CD4-positive, alpha-beta T cell treated with Interleukin-10 for 1 hour (primary cell): ENCODE measurements around the gene CADM1.
"Not testable (repeated sequence)": the region's sequence is repeated elsewhere in the genome, so short reads cannot be mapped to it uniquely, and the experiment has no call there.

Experiments used
- DNase-seq: peaks from one replicate; pipeline ENCODE4 v3.0.0-alpha.2; 2020

CADM1 gene

DNA sequence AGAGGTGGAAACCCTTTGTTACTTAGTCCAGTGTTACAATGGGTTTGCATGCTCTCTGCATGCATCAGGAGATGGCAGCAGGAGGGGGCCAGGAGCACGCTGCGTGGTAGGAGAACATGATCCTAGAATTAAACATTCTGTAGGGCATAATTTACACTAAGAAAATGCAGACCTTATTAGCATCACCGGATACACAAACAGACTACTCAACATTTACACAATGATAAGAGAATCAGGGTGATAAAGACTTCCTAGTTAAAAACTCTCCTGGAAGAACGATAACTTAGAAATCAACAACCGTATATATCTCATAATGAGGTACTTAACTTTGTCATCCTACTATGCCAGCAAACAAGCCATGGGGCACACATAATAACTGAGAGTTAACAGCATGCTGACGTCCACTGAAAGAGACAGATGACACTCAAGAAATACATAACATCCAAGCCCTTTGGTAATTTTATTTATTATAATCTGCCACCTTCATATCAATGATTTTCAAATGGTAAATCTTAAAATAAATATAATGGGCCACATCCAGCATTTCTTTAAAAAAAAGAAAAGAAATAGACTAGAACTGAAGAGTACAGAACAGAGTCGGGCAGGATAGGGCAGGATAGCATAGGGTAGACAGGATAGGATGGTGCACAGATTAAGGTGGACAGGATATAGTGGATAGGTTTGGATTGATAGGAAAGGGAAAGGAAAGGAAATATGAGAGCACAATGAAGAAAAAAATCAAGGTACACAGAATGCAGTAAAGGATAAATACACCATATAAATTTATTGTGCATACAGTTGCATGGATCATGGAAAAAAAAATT lies 27.5 kb downstream of the CADM1 start:
- no peak for DNase-seq

DNA sequence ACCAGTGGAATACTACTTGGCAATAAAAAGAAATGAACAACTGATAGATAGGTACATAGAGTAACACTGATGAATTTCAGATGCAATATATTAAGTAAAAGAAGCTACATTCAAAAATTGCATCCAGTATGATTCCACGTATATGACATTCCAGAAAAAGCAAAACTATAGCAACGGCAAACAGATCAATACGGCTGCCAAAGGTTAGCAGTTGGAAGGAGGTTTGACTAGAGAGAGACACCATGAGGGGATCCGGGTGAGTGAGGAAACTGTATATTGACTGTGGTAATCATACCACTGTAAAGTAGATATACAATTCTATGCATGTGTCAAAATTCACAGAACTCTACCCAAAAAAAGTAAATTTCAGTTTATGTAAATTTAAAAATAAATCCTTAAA lies 28.7 kb downstream of the CADM1 start:
- DNase-seq = no peak

DNA sequence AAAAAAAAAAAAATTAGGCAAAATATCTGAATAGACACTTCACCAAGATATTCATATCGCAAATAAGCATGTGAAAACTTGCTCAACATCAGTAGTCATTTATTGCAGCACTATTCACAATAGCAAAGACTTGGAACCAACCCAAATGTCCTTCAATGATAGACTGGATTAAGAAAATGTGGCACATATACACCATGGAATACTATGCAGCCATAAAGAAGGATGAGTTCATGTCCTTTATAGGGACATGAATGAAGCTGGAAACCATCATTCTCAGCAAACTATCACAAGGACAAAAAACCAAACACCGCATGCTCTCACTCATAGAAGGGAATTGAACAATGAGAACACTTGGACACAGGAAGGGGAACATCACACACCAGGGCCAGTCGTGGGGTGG lies 29.9 kb downstream of the CADM1 start:
- DNase-seq = not testable (repeated sequence)

DNA sequence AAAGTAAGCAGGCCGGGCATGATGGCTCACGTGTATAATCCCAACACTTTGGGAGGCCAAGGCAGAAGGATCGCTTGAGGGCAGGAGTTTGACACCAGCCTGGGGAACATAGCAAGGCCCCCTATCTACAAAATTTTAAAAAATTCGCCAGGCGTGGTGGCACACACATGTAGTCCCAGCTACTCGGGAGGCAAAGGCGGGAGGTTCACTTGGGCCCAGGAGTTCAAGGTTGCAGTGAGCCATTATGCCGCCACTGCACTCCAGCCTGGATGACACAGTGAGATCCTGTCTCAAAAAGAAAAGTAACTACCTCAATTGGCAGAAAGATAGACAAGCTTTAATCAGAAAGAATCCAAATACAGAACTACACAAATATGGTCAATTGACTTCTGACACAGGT lies 31.0 kb downstream of the CADM1 start:
- no peak for DNase-seq

DNA sequence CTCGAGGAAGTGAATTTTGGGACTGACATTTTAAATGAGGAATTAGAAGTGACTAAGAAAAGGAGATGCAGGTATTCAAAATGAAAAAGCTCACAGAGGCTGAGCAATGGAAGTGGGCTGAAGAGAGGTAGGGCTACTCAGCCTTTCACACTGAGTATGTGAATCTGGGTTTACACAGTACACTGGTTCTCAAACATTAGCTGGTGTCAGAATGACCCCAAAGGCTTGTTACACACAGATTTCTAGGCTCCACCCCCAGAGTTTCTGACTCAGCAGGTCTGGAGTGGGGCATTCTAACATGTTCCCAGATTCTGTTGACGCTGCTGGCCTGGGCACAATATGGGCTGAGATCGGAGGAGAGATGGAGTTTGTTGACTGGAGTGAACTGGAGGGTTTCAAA lies 32.8 kb downstream of the CADM1 start:
- no peak for DNase-seq

DNA sequence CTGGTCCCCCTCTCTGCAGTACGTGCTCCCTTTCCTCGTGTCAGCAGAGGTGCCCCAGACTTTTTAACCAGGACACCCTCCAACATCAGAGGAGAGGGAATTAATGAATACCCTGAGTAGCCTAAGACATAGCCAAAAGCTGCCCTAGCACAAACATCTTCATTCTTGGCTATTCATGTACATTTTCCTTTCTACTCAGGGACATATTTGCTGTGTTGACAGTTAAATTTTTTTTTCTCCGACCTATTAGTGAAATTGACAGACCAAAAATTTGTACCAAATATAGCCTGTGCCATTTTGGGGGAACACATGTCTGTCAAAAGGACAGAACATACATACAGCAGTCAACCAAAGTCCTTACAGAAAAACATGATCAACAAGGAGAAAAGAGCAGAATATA lies 33.3 kb downstream of the CADM1 start:
- DNase-seq = no peak

DNA sequence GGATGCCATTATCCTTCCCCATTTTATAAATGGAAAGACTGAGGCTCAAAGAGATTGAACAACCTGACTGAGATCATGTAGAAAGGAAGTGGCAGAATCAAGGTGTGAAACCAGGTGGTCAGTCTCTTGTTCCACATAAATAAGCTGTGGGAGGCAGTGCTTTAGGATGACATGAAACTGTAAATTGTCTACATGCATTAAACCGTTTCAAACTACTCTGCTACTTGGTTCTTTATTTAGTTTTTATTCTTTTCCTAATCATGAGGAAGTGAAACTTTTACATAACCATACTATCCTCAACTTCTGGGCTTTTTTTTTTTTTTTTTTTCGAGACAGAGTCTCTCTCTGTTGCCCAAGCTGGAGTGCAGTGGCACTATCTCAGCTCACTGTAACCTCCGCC lies 34.9 kb downstream of the CADM1 start:
- DNase-seq = no peak

DNA sequence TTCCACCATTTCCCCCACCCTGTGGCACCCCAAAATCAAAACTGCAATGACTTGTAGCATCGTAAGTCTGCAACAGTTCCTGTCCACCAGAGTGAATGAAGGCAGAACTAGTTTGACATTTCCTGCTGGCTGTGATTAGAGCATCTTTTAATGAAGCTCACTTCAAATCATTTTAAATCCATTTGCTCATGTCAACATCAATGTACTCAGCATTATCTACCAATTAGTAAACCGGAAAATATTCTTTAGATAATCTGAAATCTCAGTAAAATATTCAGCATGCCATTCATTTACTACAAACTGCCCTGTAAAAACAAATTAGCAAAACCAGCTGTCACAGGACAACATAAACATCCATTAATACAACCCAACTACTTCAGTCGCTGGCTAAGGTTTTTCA lies 38.1 kb downstream of the CADM1 start:
- no peak for DNase-seq

DNA sequence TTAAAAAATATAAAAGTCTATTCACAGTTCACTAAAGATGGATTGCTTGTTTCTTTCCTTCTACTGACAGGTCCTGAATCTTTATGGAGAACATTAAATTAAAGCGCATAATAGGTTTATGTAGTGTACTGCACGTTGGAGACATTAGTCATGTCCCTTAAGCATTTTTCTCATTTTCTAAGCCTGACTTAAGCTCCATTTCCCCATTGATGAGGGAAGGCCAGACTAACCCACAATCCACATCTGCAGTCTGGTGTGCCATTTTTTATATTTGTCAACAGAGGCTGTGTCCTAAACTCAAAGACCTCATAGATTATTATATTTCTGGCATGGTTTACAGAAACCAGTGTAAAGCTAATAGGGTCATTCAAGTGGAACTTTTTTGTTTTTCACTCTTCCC lies 39.9 kb downstream of the CADM1 start:
- no peak for DNase-seq

DNA sequence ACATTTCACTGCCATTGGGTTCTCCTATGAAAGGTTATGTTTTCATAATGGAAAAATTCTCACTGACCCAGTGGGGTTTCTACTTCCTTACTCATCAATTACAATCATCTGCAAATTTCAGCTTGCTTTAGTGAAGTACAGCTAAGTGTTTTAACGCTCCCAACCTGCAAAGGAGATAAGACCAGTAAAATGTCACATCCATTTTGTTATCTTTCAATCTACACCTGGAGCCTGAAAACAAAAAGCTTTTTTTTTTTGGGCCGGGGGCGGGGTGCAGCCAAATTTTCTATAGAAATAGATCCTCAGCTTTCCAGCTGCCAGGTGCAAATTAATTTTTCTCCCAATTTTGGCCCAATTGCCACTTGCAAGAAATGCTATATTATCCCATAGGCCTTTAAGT lies 40.6 kb downstream of the CADM1 start:
- DNase-seq = no peak

DNA sequence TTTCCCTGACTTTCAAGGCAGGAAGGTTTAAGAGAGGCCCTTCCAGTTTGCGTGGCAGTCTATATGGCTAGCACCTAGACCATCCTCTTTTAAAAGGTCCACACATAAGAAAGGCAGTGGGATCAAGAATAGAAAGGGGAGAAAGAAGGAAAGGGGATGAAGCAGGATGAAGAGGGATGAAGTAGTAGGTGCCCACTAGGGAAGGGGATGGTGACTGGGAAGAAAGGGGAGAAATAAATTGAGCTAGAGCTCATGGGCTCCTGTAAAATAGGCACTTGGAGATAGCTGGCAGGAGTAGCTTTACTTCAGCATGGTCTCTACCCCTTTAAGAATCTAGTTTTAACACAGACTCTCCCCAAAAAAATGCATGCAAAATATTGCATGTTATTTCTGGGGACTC lies 41.5 kb downstream of the CADM1 start:
- DNase-seq = no peak

DNA sequence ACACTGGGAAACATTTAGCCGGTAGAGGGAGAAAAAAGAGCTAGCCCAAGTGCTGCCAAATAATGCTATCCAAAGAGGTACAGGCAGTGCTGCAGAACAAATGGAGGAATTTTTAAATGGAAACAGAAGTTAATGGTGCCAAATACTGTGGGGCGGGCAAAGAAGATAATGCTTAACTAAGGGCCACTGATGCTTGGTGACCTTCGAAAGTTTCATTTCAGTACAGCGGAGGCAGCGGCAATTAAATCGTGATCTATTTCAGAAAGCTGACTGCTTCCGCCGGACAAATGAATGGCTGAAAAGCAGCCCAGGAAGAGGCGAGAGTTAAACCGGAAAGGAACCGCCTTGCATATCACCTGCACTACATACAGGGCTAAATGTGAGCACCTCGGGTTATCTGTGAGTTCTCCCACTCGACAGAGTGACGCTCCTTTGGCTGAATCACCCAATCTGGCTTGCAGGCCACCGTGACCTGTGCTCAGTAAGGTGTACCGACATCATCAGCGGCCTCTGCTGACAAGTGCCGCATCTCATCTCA lies 42.1 kb downstream of the CADM1 start:
- DNase-seq = no peak

DNA sequence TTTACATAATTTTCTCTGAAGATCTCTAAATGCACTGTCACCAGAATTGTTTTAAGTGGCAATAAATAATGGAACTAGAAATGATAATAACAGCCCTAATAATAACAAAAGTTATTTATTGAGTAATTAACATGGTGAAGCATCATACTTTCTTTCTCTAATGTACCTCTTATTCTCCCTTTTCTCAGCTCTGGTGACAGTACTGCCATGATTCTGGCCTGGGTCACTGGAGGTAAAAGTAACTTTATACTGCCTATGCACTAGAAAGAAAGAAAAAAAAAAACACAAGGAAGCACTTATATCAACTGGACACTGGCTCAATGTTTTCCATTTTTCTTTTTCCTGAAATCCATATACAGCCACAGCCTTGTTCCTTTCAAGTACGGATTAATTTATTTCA lies 43.7 kb downstream of the CADM1 start:
- DNase-seq = no peak

DNA sequence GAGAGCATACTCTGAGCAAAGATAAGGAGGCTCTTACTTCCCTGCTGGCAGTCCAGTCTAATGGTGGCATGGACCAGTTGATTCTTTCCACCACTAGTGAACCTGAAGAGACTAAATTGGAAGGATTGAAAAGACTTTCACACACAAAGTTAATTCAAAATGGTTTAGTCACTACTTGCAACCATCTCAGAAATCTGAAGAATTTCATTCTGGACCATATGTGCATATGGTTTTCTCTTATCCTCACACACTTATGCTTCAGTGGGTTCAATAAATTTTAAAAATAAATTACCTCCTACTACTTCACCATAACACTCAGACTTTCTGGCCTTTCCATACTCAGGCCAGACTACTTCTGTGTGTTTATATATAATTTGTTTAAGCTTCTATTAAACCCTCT lies 44.7 kb downstream of the CADM1 start:
- no peak for DNase-seq

DNA sequence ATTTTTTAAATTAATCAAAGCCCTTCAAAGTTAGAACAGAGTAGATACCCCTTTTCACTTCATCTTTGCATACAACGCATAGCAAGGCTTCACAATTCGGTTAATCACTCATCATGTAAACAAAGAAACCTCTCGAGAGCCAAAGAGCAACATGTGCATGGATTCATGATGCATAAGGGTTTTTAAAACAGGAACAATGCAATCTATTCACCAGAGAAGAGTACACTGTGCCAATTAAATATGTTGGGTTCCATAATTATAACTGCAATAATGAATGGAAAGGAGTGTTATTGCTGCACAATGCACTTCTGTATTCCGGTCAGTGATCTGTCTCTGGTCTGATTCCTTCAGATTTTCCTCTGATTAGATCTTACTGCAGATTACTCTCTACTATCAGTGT lies 45.3 kb downstream of the CADM1 start:
- no peak for DNase-seq

DNA sequence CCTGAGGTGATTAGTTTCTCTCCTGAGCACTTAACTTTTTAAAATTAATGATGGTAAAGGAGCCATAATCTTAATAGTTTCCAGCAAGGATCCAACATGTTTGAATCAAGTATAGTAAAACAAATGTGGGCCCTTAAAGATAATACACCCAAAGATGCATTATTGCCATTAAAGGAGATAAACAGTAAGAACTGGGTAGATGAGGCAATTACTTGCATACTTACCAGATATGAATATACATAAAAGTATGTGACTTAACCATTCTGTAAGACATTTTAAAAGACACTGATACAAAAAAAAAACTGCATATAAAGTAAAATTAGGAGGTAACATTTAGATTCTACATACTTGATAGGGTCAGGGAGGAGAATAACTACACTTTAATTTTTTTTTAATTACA lies 48.2 kb downstream of the CADM1 start:
- no peak for DNase-seq

DNA sequence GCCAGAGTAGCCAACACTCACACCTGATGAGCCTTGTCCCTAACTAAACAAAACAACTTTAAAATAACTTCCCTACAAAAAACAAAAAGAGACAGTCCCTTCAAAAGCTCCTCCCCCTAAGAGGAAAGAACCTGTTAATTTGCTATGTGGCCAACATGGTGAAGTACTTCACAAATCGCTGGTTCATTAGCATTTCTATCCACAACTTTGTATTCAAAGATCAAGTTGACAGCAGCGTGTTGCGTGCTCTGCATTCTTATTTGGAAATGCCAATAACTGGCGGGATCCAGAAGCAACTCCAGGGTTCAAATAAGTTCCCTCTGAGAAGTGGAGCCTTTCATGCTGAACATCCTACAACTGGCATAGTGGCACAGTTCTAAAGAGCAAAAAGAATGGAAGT lies 48.6 kb downstream of the CADM1 start:
- no peak for DNase-seq

DNA sequence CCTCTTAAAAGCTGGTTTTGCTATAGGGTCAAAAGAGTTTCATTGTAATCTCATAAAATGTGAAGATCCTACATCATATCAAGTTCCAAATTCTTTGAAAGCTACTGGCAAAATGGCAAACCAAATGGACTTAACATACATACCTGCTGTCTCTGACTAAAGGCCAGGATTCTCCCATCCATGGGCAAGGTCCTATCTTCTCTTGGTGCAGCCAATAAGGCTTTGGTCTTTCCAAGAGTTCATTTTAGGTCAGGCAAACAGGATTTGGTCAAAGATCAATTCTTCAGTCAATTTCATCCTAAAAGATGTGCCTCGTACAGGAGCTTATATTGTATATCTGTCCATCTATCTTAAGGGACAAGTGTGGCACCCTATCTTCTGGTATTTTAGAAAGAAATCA lies 49.7 kb downstream of the CADM1 start:
- no peak for DNase-seq

DNA sequence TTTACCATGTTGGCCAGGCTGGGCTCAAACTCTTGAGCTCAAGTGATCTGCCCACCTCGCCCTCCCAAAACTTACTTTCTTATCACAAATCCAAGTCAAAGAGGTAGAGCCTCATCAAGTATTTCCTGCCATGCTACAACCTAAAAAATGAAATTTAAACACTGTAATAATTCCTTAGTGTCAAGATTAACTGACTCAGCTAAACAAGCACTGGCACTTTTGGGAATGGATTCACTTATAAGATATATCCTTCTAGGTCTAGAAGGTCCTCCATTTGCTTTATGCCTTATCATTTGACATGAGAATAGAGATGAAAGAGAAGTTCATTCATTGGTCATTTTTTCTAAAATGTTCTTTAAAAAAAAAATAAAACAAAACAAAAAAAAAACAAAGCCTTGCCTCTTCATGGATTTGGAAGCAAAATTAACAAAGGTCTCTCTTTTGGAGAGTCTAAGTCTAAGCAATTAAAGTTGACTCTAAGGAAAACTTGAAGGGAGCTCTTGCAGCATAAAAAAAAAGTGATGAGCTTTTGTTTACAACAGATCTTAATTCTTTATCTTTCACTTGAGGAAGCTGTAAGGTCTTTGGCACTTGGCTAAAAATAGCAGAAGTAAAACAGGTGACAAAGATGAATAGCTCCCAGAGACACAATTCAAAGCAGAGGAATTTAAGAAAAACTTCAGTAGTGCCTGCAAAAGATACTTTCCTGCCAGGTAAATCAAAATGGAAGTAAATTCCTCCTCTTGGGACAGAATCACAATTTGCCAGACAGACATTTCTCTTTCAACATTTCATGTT lies 50.3 kb downstream of the CADM1 start:
- no peak for DNase-seq

DNA sequence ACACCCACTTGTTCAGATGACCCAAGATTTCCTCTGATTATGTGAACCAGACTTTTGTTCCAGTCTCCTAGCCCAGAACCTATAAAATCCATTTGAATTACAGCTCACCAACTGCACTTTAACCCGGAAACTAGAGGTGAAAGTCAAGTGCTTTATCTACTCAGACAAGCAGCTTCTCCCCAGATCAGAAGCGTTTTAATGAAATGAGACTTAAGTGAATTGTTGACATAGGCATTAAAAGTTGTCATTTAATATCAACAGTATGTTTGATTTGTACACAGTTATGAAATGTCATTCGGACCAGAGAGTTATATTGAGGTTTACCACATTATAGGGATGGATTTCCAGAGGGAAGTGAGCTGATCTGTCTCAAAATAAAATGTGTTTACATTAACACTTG lies 52.0 kb downstream of the CADM1 start:
- DNase-seq = no peak

DNA sequence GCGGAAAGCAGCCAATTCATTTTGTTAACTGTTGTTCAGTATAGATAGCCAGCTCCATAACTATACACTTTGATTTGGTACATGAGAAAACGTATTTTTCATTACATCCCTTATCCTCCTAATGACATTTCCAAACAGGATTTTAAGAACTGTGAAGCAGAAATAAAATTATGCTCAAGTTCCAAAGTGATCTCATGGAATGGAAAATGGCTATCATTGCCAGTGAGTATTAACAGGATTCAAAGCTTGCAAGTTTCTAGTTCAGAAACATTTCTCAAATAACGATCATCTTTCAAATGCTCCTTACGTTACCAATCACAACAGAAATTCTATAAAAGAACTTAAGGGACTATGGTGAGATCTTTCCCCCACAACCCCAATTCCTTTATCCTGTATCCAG lies 53.7 kb downstream of the CADM1 start:
- DNase-seq = no peak

DNA sequence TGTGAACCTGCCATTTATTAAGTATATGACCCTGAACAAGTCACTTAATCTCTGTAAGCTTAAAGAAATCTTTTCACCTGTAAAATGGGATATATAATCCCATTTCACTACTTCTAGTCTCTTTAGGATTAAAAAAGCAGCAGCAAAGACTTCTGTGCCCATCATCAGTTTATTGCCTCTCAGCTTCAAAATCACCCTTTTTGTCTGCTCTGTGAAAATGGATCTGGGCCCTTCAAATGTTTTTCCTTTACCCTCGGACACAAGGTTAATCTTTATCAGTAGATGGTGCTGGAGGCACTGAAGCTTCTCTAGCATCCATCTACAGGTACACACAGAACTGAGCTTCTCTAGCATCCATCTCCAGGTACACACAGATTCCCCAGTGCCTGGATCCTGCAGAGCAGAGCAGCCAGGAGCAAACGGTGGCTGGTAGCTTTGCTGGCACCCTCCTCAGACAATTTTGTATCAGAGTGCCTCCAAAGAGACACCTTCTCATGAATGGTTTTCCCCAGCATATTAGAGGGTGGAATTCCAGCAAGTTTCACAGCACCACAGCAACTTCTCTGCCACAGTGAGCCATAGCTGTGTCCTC lies 56.8 kb downstream of the CADM1 start:
- no peak for DNase-seq

DNA sequence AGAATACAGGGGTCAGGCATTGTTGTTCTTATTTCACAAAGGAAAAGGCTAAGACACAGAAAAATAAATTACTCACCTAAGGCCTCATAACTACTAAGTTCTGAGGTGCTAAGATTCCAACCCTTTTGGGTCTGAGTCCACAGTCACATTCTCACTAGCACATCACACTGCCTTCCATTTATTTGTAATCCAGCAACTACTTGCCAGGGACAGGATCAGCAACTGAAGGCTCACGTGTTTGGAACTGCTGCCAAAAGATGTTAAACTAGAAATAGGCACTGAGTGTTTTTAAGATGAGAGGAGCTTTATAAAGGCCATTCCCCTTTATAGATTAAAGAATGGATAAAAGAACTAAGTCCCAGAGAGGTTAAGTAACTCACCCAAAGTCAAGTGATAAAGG lies 58.0 kb downstream of the CADM1 start:
- no peak for DNase-seq

DNA sequence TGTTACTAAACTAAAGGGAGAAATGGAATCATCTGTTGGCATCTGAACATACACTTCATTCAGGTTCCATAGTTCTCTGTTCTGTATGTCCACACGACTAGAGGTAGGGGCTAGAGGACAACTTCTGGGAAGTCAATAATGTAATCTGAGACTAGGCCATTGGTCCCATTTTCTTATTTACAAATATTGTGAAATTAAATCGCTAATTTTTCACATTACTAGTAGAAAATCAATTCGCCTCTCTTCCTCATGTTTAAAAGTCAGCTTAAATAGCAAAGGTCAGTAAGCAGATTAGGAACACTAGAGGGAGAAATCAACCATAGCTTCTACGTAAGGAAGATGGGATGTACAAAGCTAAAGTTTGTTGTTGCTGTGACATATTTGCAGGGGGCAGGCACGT lies 59.7 kb downstream of the CADM1 start:
- DNase-seq = no peak
